GM23248 (cell line): ENCODE measurements around the gene PHC1.

Experiments used
- EZH2 ChIP-seq: fragments of 200-600 bp; sonication (generic); IDR thresholded peaks from 2 replicates; pipeline ENCODE4 v1.6.1; 2018; ENCODE audit warnings: antibody characterized with exemption, mild to moderate bottlenecking; ENCODE audit not compliant: insufficient read depth, poor library complexity, severe bottlenecking
- EZH2phosphoT487 ChIP-seq: fragments of 200-600 bp; sonication (generic); IDR thresholded peaks from 2 replicates; pipeline ENCODE4 v1.6.1; 2018; ENCODE audit warnings: antibody characterized with exemption, moderate library complexity, mild to moderate bottlenecking, low read depth; ENCODE audit not compliant: insufficient read depth

GRCh38 chr12:8870586-8870985 is 43.7 kb upstream of the PHC1 start:
- TF ChIP-seq EZH2 (no peak), EZH2phosphoT487 (no peak)
